Natural killer cell (primary cell): ENCODE data around the gene ATP2A3. TPM values are rescaled to one million over a fixed set of nuclear protein-coding genes. Genes with fewer than 3 reads are reported as not detected.
A peak's percentile ranks its signal among the peaks of the same experiment; 100 is the strongest.

Experiments used
- ATAC-seq, 3 donors: fragments of 150-1000 bp in 2 of 3; fragments of 200-7000 bp in 1 of 3; cut with Tn5 transposase; 1 replicate in 1 of 3; 2 replicates in 2 of 3; pipeline ENCODE4 v1.10.0; 2021; ENCODE audit warnings: mild to moderate bottlenecking in 2 of 3, moderate library complexity in 2 of 3
- DNase-seq, 2 donors: peaks; one replicate each; pipeline versions ENCODE4 v3.0.0 to v3.0.0-alpha.2; 2013 to 2021; ENCODE audit warnings: mixed read lengths in 1 of 2
- H3K27ac ChIP-seq: one replicate; pipeline ENCODE4 v1.5.1; 2013; ENCODE audit warnings: mild to moderate bottlenecking, low read length
- H3K27me3 ChIP-seq: one replicate; pipeline ENCODE4 v1.6.1; 2013; ENCODE audit warnings: low read length; ENCODE audit not compliant: control insufficient read depth, insufficient read depth
- H3K36me3 ChIP-seq: one replicate; pipeline ENCODE4 v1.6.1; 2013; ENCODE audit warnings: low read length; ENCODE audit not compliant: control insufficient read depth, insufficient read depth
- H3K4me1 ChIP-seq: one replicate; pipeline ENCODE4 v1.6.1; 2013; ENCODE audit warnings: low read length; ENCODE audit not compliant: control insufficient read depth, insufficient read depth
- H3K4me3 ChIP-seq: one replicate; pipeline ENCODE4 v1.5.1; 2013; ENCODE audit warnings: low read length
- H3K9me3 ChIP-seq: one replicate; pipeline ENCODE4 v1.6.1; 2013; ENCODE audit warnings: low read length; ENCODE audit not compliant: control insufficient read depth, insufficient read depth
- H3K27ac Mint-ChIP-seq, 2 donors: one replicate each; pipeline ENCODE4 v1.8.0; 2022; ENCODE audit warnings: mild to moderate bottlenecking in 2 of 2, mixed read lengths in 2 of 2, moderate library complexity in 1 of 2
- H3K27me3 Mint-ChIP-seq, 2 donors: one replicate each; pipeline ENCODE4 v1.8.0; 2022; ENCODE audit warnings: low read depth in 2 of 2, mixed read lengths in 2 of 2
- H3K36me3 Mint-ChIP-seq: one replicate; pipeline ENCODE4 v1.8.0; 2022; ENCODE audit warnings: mixed read lengths
- H3K4me1 Mint-ChIP-seq, 2 donors: one replicate each; pipeline ENCODE4 v1.8.0; 2022; ENCODE audit warnings: mixed read lengths in 2 of 2
- H3K4me3 Mint-ChIP-seq: one replicate; pipeline ENCODE4 v1.8.0; 2022; ENCODE audit warnings: mild to moderate bottlenecking, moderate library complexity, mixed read lengths
- H3K9me3 Mint-ChIP-seq, 2 donors: one replicate each; pipeline ENCODE4 v1.8.0; 2022; ENCODE audit warnings: mixed read lengths in 2 of 2
- WGBS: methylation state at CpG from one replicate; pipeline ENCODE4 v1.1.7; 2013; ENCODE audit warnings: missing lambda C conversion rate; ENCODE audit not compliant: insufficient coverage; 5-methylcytosine and 5-hydroxymethylcytosine counted together
- intact Hi-C: fragments of 100-400 bp; cut with micrococcal nuclease; formaldehyde crosslinking; loops from one replicate; pipeline ENCODE4 v1.14.2; 2022
- total RNA-seq, 4 donors: library from RNA; stranded (reverse); fragments of 120-200 nt in 1 of 4; gene quantifications; one replicate each; pipeline versions ENCODE4 v1.2.3 to v1.2.4, GENCODE V29; 2013 to 2022
- TF ChIP-seq, protein P1 (sequence below): fragments of 200-600 bp; IDR thresholded peaks from one replicate; pipeline ENCODE4 v1.8.0; 2022; ENCODE audit warnings: antibody characterized with exemption

ATP2A3 gene
- total RNA-seq, 3 donors from 2014 or later (not counting 1 experiment from before 2014, with no cell fraction given) = 326 to 397 (median 377) TPM

DNA sequence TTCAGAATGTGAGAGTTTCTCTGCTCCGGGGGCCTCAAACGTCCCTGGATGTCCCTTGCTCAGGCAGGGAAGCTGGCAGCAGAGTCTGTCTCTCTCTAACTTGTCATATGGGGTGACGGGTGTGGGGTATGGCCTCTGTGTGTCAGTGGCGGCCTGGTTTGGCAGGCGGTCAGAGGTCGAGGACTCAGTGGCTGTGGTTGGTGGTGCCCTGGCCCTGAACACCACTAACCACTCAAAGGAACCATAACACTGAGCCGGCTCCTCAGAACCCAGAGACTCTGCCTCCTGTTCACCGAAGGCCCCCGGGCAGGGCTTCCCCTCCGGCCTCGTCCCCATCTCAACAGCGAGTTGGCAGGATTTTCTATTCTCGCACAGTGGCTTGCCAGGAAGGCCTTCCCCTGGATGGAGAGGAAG is 48.6 kb downstream of the ATP2A3 start:
- Mint-ChIP-seq H3K27ac (peak overlapping the region; percentile 85 to 91), H3K4me1 (peaks cover 33 to 44% of the 10 kb centered on the region in 2 donors), H3K9me3 (no peaks in the 10 kb centered on the region), H3K27me3 (peaks cover 0 to 13% of the 10 kb centered on the region in 2 donors), H3K4me3 (peak overlapping the region; percentile 88), H3K36me3 (no peaks in the 10 kb centered on the region)
- DNase-seq (peak; percentile 31 to 57), ATAC-seq (peak; percentile 40 to 64 (median 53))
- 15% methylated on average over 13 of the region's 13 CpGs for WGBS
- Histone ChIP-seq H3K4me3 (peak overlapping the region; percentile 39), H3K4me1 (peaks cover 61% of the 10 kb centered on the region), H3K27me3 (no peaks in the 10 kb centered on the region), H3K9me3 (no peaks in the 10 kb centered on the region), H3K27ac (peak overlapping the region; percentile 92), H3K36me3 (no peaks in the 10 kb centered on the region)
- intact Hi-C loops = no loop called here
- TF ChIP-seq, protein P1, sequence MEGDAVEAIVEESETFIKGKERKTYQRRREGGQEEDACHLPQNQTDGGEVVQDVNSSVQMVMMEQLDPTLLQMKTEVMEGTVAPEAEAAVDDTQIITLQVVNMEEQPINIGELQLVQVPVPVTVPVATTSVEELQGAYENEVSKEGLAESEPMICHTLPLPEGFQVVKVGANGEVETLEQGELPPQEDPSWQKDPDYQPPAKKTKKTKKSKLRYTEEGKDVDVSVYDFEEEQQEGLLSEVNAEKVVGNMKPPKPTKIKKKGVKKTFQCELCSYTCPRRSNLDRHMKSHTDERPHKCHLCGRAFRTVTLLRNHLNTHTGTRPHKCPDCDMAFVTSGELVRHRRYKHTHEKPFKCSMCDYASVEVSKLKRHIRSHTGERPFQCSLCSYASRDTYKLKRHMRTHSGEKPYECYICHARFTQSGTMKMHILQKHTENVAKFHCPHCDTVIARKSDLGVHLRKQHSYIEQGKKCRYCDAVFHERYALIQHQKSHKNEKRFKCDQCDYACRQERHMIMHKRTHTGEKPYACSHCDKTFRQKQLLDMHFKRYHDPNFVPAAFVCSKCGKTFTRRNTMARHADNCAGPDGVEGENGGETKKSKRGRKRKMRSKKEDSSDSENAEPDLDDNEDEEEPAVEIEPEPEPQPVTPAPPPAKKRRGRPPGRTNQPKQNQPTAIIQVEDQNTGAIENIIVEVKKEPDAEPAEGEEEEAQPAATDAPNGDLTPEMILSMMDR = no peak

DNA sequence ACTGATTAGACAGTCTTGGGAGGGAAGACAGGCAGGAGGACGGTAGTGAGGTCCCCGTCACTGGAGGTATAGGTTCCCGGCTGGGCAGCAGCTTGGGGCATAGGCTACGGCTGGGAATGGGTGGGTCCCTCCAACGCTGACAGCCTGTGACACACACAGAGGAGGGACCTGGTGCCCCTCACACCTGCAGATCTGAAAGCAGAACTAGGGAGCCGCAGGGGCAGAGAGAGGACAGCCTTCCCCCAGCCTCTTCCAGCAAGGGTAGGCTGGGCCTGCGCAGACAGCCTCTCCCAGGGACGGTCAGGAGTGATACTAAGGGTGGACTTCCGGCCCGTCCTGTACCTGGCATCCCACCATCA is 49.9 kb downstream of the ATP2A3 start:
- no peak for DNase-seq
- ATAC-seq = peak in 1 of 3 donors; percentile 6
- peaks cover 66% of the 10 kb centered on the region for H3K4me1 ChIP-seq
- Mint-ChIP-seq H3K4me3 (peak overlapping the region; percentile 47), H3K27ac (peak overlapping the region; percentile 23 to 59), H3K27me3 (peaks cover 0 to 13% of the 10 kb centered on the region in 2 donors), H3K36me3 (no peaks in the 10 kb centered on the region), H3K4me1 (peaks cover 33 to 44% of the 10 kb centered on the region in 2 donors), H3K9me3 (no peaks in the 10 kb centered on the region)
- H3K4me3 ChIP-seq = peak overlapping the region; percentile 39
- TF ChIP-seq, protein P1 = no peak
- H3K27me3 ChIP-seq = no peaks in the 10 kb centered on the region
- H3K27ac ChIP-seq = peak overlapping the region; percentile 92
- 49% methylated on average over 10 of the region's 10 CpGs for WGBS
- H3K36me3 ChIP-seq = no peaks in the 10 kb centered on the region
- intact Hi-C loops = loop anchor here (1.0 to 5.0 kb wide), 2 partner anchors 52 to 90 kb away; no protein-coding TSS in a partner anchor
- no peaks in the 10 kb centered on the region for H3K9me3 ChIP-seq

DNA sequence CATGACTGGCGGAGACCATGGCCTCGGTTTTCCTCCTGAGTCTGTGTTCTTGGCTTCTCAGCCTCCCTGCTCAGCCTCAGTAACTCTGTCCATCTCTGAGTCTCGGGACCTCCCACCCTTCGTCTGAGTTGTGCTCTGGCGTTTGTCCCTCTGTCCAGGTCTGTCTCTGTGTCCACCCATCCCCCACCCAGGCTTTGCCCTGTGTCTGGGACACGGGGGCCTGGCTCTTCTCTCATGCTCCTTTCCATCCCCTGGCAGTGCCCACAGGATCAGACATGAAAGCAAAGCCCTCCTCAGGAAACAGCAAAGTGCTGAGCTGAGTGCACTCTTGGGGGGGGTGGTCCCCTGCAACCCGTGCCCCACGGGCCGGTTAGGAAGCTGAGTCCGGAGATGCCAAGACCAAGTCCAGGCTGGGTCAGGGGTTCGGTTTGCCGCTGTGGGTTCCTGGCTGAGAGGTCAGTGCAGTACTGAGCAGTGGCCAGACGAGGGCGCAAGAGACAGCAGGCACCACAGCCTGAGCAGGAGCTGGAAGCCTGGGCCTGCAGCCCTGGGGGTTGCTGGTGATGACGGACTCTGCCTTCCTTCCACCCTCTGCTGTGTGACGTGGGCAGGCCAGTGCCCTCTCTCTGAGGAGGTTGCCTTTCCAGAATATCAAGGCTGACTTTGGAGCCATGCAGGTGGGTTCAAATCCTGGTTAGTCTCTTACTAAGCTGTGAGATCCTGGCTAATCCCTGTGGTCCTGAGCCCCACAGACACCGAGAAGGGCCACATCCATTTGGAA is 50.5 kb downstream of the ATP2A3 start:
- Histone ChIP-seq H3K27ac (peak overlapping the region; percentile 92), H3K9me3 (no peaks in the 10 kb centered on the region), H3K36me3 (no peaks in the 10 kb centered on the region), H3K27me3 (no peaks in the 10 kb centered on the region), H3K4me1 (peaks cover 66% of the 10 kb centered on the region), H3K4me3 (peak overlapping the region; percentile 7)
- Mint-ChIP-seq H3K4me1 (peaks cover 33 to 44% of the 10 kb centered on the region in 2 donors), H3K27ac (peak overlapping the region; percentile 23 to 59), H3K4me3 (peak overlapping the region; percentile 47), H3K27me3 (peaks cover 0 to 13% of the 10 kb centered on the region in 2 donors), H3K36me3 (no peaks in the 10 kb centered on the region), H3K9me3 (no peaks in the 10 kb centered on the region)
- WGBS = 27% methylated on average over 17 of the region's 17 CpGs
- ATAC-seq (peak; percentile 59 to 85 (median 70)), DNase-seq (peak; percentile 81 to 89)
- TF ChIP-seq, protein P1 = peak; percentile 98
- intact Hi-C loops = loop anchor here (1.0 to 5.0 kb wide), 2 partner anchors 51 to 91 kb away; no protein-coding TSS in a partner anchor
